Stimulated activated naive CD8-positive, alpha-beta T cell treated with anti-CD3 and anti-CD28 coated beads, Interleukin-15, amount 100 ng/mL, for 72 hours (primary cell): ENCODE data around the gene PLEKHA8.

Source experiments
- ATAC-seq: fragments of 150-1000 bp; cut with Tn5 transposase; 2 replicates; pipeline ENCODE4 v1.10.0; 2021; ENCODE audit warnings: mild to moderate bottlenecking, moderate library complexity
- DNase-seq, 2 donors: peaks; one replicate each; pipeline ENCODE4 v3.0.0; 2021 to 2022
- H3K27ac Mint-ChIP-seq, 2 donors: one replicate each; pipeline ENCODE4 v1.8.0; 2022; ENCODE audit warnings: mild to moderate bottlenecking in 2 of 2, mixed read lengths in 2 of 2, moderate library complexity in 2 of 2
- H3K27me3 Mint-ChIP-seq: one replicate; pipeline ENCODE4 v1.8.0; 2022; ENCODE audit warnings: mixed read lengths
- H3K4me1 Mint-ChIP-seq: one replicate; pipeline ENCODE4 v1.8.0; 2022; ENCODE audit warnings: mild to moderate bottlenecking, mixed read lengths
- H3K4me3 Mint-ChIP-seq, 2 donors: one replicate each; pipeline ENCODE4 v1.8.0; 2022; ENCODE audit warnings: mild to moderate bottlenecking in 2 of 2, mixed read lengths in 2 of 2, moderate library complexity in 1 of 2
- H3K9me3 Mint-ChIP-seq, 2 donors: one replicate each; pipeline ENCODE4 v1.8.0; 2022; ENCODE audit warnings: mixed read lengths in 2 of 2

PLEKHA8 gene

GRCh38 chr7:30069096-30069867, 41.1 kb downstream of the PLEKHA8 start:
- Mint-ChIP-seq H3K4me3 (no peak overlapping the region), H3K9me3 (no peaks in the 10 kb centered on the region), H3K27ac (no peak overlapping the region), H3K4me1 (no peaks in the 10 kb centered on the region), H3K27me3 (no peaks in the 10 kb centered on the region)
- ATAC-seq (no peak), DNase-seq (no peak)

- DNase-seq, result no peak
- H3K9me3 Mint-ChIP-seq, result no peaks in the 10 kb centered on the region
- no peaks in the 10 kb centered on the region for H3K27me3 Mint-ChIP-seq
- no peak overlapping the region for H3K27ac Mint-ChIP-seq
- no peak for ATAC-seq
- no peaks in the 10 kb centered on the region for H3K4me1 Mint-ChIP-seq
- no peak overlapping the region for H3K4me3 Mint-ChIP-seq
Measured at GRCh38 chr7:30070052-30070451, 41.8 kb downstream of the PLEKHA8 start.

GRCh38 chr7:30072735-30073134, 44.5 kb downstream of the PLEKHA8 start:
- no peaks in the 10 kb centered on the region for H3K27me3 Mint-ChIP-seq
- no peak overlapping the region for H3K27ac Mint-ChIP-seq
- H3K4me1 Mint-ChIP-seq, result no peaks in the 10 kb centered on the region
- no peak overlapping the region for H3K4me3 Mint-ChIP-seq
- no peak for ATAC-seq
- no peak for DNase-seq
- H3K9me3 Mint-ChIP-seq, result no peaks in the 10 kb centered on the region

- DNase-seq (no peak), ATAC-seq (no peak)
- H3K9me3 Mint-ChIP-seq, result no peaks in the 10 kb centered on the region
- no peak overlapping the region for H3K4me3 Mint-ChIP-seq
- H3K27ac Mint-ChIP-seq, result no peak overlapping the region
- H3K27me3 Mint-ChIP-seq, result no peaks in the 10 kb centered on the region
- H3K4me1 Mint-ChIP-seq, result no peaks in the 10 kb centered on the region
Measured at GRCh38 chr7:30074422-30075030, 46.3 kb downstream of the PLEKHA8 start.

DNA sequence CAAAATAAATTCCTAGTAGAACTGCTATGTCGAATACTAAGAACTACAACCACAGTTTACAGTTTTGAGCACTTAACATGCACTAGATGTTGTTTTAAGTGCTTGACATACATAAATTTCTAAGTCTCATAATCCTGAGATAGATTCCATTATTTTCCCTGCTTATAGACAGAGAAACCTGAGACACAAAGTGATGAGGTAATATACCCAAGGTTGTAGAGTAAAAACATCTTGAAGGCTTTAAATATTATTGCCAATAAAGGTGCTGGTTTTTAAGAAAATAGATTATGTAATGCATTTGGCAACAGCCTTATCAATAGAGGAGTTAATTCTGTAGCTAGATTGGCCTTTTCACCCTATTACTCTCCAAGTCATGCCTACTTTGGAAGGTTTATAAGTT, 48.2 kb downstream of the PLEKHA8 start:
- no peaks in the 10 kb centered on the region for H3K4me1 Mint-ChIP-seq
- H3K27ac Mint-ChIP-seq, result no peak overlapping the region
- ATAC-seq (no peak), DNase-seq (no peak)
- no peaks in the 10 kb centered on the region for H3K9me3 Mint-ChIP-seq
- H3K4me3 Mint-ChIP-seq, result no peak overlapping the region
- H3K27me3 Mint-ChIP-seq, result no peaks in the 10 kb centered on the region

GRCh38 chr7:30078280-30078679, 50.1 kb downstream of the PLEKHA8 start:
- no peak for DNase-seq
- Mint-ChIP-seq H3K4me3 (no peak overlapping the region), H3K4me1 (no peaks in the 10 kb centered on the region), H3K9me3 (no peaks in the 10 kb centered on the region), H3K27ac (no peak overlapping the region), H3K27me3 (no peaks in the 10 kb centered on the region)
- ATAC-seq, result no peak

DNA sequence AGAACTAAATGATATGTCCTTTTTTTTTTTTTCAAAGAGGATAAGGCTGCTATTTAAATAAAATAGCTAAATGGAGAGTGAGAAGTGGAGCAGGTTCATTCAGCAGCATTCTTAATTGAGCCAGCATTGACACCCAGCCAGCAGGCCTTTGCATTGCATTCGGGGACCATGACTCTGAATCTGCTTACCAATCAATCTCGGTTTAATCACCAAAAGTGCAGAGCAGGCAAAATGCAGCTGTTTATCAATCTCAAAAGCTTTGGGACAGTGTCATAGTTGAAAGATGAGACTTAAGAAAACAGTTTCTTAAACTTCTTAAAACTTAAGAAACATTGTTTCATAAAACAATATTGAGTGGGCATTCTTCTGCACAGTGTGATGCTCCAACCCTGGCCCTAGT, 51.7 kb downstream of the PLEKHA8 start:
- H3K9me3 Mint-ChIP-seq, result no peaks in the 10 kb centered on the region
- H3K4me3 Mint-ChIP-seq, result no peak overlapping the region
- H3K27ac Mint-ChIP-seq, result no peak overlapping the region
- ATAC-seq (no peak), DNase-seq (no peak)
- no peaks in the 10 kb centered on the region for H3K4me1 Mint-ChIP-seq
- H3K27me3 Mint-ChIP-seq, result no peaks in the 10 kb centered on the region

DNA sequence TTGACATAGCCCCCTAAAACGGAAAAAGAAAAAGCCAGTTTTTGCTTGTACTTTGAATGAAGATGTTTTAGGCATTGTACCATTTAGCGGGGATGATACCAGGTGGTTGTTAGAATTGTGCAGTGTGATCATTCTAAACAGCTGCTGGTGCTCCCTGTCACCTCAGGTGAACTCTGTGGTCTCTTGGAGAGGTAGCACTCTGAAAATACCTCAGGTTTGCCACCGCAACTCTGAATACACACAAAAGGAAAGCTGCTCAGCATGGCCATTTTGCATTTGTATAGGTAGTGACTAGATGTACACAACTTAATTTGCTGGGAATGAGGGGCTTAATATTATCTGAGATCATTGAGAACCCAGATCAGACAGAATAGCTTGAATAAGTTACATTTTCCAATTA, 52.6 kb downstream of the PLEKHA8 start:
- DNase-seq, result no peak
- ATAC-seq, result no peak
- Mint-ChIP-seq H3K4me1 (no peaks in the 10 kb centered on the region), H3K27ac (no peak overlapping the region), H3K9me3 (no peaks in the 10 kb centered on the region), H3K4me3 (no peak overlapping the region), H3K27me3 (no peaks in the 10 kb centered on the region)

DNA sequence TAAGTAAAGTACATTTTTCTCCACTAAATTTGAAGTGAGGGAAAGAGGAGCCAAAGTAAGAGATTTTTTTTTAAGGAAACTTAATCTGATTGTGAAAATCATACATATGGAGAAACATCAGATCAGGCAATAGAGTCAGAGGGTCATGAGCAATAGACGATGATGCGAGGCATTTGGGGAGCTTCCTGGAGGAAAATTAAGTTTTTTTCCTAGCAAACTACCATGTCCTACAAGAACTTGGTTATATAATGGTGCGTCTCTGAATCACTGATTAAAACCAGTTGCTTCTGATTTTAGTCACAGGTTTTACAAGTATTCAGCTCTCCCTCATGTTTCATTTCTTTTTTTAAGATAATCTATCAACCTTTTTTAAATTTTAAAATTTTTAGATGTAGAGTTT, 54.5 kb downstream of the PLEKHA8 start:
- ATAC-seq, result no peak
- no peak overlapping the region for H3K27ac Mint-ChIP-seq
- DNase-seq, result no peak
- H3K4me1 Mint-ChIP-seq, result peaks cover 6% of the 10 kb centered on the region
- no peak overlapping the region for H3K4me3 Mint-ChIP-seq
- no peaks in the 10 kb centered on the region for H3K9me3 Mint-ChIP-seq
- H3K27me3 Mint-ChIP-seq, result no peaks in the 10 kb centered on the region

DNA sequence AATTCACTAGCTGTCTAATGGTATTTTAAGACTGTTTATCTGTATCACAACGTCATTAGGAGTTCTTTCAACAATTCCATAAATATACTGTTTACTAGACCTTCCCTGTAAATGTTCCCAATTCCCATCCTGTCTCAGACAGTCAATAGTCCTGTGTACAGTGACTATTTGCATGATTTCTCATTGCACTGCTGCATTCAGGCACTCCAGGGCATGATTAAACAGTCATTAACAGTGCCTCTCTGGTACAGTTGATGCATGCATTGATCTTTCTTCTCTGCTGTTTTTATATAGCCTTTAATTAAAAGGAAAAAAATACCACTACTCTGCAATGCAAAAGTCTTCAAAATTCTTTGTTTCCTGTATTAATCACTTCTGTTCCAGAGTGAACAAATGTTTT, 55.1 kb downstream of the PLEKHA8 start:
- Mint-ChIP-seq H3K4me1 (peaks cover 6% of the 10 kb centered on the region), H3K9me3 (no peaks in the 10 kb centered on the region), H3K27me3 (no peaks in the 10 kb centered on the region), H3K27ac (no peak overlapping the region), H3K4me3 (no peak overlapping the region)
- ATAC-seq (no peak), DNase-seq (no peak)

DNA sequence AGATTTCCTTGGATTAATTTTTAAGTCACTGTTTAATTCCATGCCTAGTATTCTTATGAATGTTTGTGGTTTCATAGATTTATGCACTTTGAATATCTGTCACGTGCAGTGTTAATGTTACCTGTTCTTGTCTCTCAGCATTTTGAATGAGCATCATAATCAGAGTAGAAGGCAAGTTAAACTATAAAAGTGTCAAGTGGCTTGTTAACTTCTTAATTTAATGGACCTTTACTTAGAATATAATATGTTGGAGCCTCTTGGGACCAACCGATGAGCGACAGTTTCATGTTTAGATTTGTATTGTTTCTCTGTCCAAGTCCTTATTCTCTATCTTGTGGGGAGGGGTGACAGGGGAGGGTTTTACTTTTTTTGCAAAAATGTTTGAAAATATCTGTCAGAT, 56.0 kb downstream of the PLEKHA8 start:
- no peak overlapping the region for H3K4me3 Mint-ChIP-seq
- H3K27me3 Mint-ChIP-seq, result no peaks in the 10 kb centered on the region
- ATAC-seq (no peak), DNase-seq (no peak)
- no peaks in the 10 kb centered on the region for H3K9me3 Mint-ChIP-seq
- peaks cover 6% of the 10 kb centered on the region for H3K4me1 Mint-ChIP-seq
- H3K27ac Mint-ChIP-seq, result no peak overlapping the region

GRCh38 chr7:30086529-30086928, 58.3 kb downstream of the PLEKHA8 start:
- DNase-seq, result no peak
- Mint-ChIP-seq H3K4me3 (no peak overlapping the region), H3K4me1 (peaks cover 6% of the 10 kb centered on the region), H3K27me3 (no peaks in the 10 kb centered on the region), H3K27ac (no peak overlapping the region), H3K9me3 (no peaks in the 10 kb centered on the region)
- ATAC-seq, result no peak

- Mint-ChIP-seq H3K4me3 (no peak overlapping the region), H3K27ac (peak overlapping the region in 1 of 2 donors; percentile 23)
- DNase-seq, result no peak
Measured at GRCh38 chr7:30087371-30087770, 59.2 kb downstream of the PLEKHA8 start.

GRCh38 chr7:30088362-30088761, 60.1 kb downstream of the PLEKHA8 start:
- H3K27ac Mint-ChIP-seq, result peak overlapping the region in 1 of 2 donors; percentile 23
- peaks cover 6% of the 10 kb centered on the region for H3K4me1 Mint-ChIP-seq
- no peak for DNase-seq
- ATAC-seq, result no peak
- no peaks in the 10 kb centered on the region for H3K9me3 Mint-ChIP-seq
- H3K4me3 Mint-ChIP-seq, result no peak overlapping the region
- no peaks in the 10 kb centered on the region for H3K27me3 Mint-ChIP-seq

More at GRCh38 chr7:30087371-30087770, 59.2 kb downstream of the PLEKHA8 start:
- H3K27me3 Mint-ChIP-seq, result no peaks in the 10 kb centered on the region
- H3K9me3 Mint-ChIP-seq, result no peaks in the 10 kb centered on the region
- ATAC-seq, result no peak
- H3K4me1 Mint-ChIP-seq, result peaks cover 6% of the 10 kb centered on the region

GRCh38 chr7:30090111-30090510, 61.9 kb downstream of the PLEKHA8 start:
- H3K27ac Mint-ChIP-seq, result no peak overlapping the region
- no peak overlapping the region for H3K4me3 Mint-ChIP-seq
- peaks cover 6% of the 10 kb centered on the region for H3K4me1 Mint-ChIP-seq
- H3K9me3 Mint-ChIP-seq, result no peaks in the 10 kb centered on the region
- ATAC-seq (no peak), DNase-seq (no peak)
- H3K27me3 Mint-ChIP-seq, result no peaks in the 10 kb centered on the region

DNA sequence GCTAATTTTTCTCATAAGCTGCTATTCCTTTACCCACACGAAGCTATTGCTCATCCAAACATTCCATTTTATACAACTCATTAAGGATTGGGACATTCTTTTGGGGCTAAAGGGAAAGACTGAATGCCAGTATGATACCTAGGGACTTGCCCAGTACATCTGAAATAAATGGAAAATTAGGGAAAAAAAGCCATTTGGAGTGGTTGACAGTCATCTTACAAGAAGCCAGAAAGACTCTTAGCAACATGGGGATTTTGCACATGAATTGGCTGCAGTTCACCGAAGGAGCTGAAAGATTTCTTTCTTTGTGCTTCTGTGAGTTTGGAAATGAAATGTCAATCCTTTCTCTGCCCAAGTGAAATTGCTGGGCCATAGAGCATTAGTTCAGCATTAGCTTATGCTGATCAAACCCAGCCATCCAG, 63.3 kb downstream of the PLEKHA8 start:
- DNase-seq, result no peak
- H3K27me3 Mint-ChIP-seq, result no peaks in the 10 kb centered on the region
- H3K27ac Mint-ChIP-seq, result no peak overlapping the region

DNA sequence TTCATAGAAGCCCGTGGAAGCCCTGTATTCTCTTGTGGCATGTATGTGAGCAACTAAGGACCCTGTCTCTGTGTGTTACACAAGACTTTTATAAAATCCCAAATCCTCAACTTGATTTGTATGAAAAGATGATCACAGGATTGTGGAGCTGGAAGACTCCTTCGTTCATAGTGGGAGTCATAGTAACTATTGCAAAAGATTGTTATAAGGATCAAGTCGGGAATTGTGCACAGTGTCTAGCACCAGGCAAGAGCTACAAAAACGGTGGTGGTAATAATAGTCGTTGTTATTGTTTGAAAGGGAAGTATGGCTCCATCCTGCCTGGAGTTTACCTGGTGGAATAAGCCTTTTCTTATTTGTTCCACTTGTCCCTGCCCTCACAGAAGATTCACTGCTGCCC, 63.8 kb downstream of the PLEKHA8 start:
- Mint-ChIP-seq H3K27ac (no peak overlapping the region), H3K4me3 (no peak overlapping the region), H3K9me3 (peaks cover 0 to under 1% of the 10 kb centered on the region in 2 donors), H3K27me3 (no peaks in the 10 kb centered on the region), H3K4me1 (peaks cover 6% of the 10 kb centered on the region)
- DNase-seq, result no peak
- no peak for ATAC-seq

More for the DNA sequence above, 63.3 kb downstream of the PLEKHA8 start:
- Mint-ChIP-seq H3K9me3 (no peaks in the 10 kb centered on the region), H3K4me3 (no peak overlapping the region), H3K4me1 (peaks cover 6% of the 10 kb centered on the region)
- ATAC-seq, result no peak
